ENCODE data around the gene KAZALD1.

Gene KAZALD1

DNA sequence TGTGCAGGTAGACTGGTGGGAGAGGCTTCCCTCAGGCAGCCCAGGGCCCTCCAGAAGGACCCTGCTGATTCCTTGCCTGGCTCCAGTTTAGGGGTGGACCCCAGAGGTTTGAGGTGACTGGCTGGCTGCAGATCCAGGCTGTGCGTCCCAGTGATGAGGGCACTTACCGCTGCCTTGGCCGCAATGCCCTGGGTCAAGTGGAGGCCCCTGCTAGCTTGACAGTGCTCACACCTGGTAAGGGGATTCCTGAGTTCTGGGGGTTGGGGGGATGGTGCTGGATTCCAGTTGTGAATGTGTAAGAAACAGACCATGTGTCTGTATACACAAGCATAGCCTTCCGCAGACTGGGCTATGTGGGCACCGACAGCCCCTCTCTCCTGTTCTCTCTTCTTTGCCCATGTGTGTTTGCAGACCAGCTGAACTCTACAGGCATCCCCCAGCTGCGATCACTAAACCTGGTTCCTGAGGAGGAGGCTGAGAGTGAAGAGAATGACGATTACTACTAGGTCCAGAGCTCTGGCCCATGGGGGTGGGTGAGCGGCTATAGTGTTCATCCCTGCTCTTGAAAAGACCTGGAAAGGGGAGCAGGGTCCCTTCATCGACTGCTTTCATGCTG lies 2.7 kb downstream of the KAZALD1 start:
- in situ Hi-C loops (cut with MboI; ENCODE audit: low sequenced_read_pairs), result no loop called here

DNA sequence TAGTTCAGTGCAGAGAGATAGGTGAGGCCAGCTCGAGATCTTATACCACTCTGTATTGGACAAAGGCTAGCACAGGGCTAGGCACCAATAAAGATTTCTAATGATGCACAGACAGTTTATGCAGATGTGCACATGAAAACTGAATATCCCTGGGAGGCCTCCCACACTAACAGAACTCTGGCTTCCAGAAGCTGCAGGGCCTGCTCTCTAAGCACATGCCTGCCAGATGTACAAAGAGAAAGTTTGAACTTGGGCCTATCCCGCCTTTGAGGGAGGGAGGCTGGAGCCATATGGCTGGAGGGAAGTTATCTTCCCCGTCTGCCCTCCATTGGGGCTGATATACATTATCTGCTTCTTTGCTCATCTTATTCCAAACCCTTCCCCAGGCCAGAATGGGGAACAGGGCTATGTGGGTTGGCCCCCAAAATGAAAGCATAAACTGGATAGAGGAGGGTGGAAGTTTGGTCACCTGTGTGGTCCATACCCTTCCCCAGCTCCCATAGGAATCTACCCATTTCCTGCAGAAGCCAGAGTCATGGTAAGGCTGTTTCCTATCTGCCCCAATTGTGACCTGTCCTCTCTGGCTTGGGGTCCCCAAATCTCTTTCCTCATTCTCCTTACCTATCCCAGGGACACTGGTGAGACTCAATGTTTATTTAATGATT lies 3.8 kb downstream of the KAZALD1 start:
- in situ Hi-C loops (cut with MboI; ENCODE audit: low sequenced_read_pairs), result no loop called here

GRCh38 chr10:101066146-101066895 lies 4.5 kb downstream of the KAZALD1 start:
- in situ Hi-C loops (cut with MboI; ENCODE audit: low sequenced_read_pairs), result no loop called here

GRCh38 chr10:101066896-101067355 lies 5.1 kb downstream of the KAZALD1 start:
- in situ Hi-C loops (cut with MboI; ENCODE audit: low sequenced_read_pairs), result no loop called here

- in situ Hi-C loops (cut with MboI; ENCODE audit: low sequenced_read_pairs), result no loop called here
Observed at GRCh38 chr10:101067356-101068083, 5.7 kb downstream of the KAZALD1 start.

DNA sequence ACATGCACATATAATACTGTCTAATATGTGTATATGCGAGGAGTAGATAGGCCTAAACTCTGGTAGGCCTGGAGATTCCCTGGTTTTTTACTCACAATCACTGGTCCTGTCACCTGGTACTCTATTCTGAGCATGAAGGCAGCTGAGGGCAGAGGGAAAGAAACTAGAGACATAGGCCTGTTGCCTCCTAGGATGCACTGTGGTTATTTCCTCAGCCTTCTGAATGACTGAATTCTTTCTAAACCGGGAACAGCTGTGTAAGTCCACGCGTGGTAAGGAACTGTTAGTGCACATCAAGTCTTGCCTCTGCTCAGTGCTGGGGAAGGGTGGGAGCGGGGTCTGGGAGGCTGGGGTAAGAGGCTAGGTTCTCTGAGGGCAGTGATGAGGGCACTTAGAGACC lies 7.7 kb downstream of the KAZALD1 start:
- in situ Hi-C loops (cut with MboI; ENCODE audit: low sequenced_read_pairs), result no loop called here

GRCh38 chr10:101070098-101070497 lies 8.3 kb downstream of the KAZALD1 start:
- in situ Hi-C loops (cut with MboI; ENCODE audit: low sequenced_read_pairs), result no loop called here

- in situ Hi-C loops (cut with MboI; ENCODE audit: low sequenced_read_pairs), result no loop called here
Observed at GRCh38 chr10:101071267-101071884, 9.6 kb downstream of the KAZALD1 start.

- in situ Hi-C loops (cut with MboI; ENCODE audit: low sequenced_read_pairs), result no loop called here
Observed at GRCh38 chr10:101071885-101072433, 10.2 kb downstream of the KAZALD1 start.

DNA sequence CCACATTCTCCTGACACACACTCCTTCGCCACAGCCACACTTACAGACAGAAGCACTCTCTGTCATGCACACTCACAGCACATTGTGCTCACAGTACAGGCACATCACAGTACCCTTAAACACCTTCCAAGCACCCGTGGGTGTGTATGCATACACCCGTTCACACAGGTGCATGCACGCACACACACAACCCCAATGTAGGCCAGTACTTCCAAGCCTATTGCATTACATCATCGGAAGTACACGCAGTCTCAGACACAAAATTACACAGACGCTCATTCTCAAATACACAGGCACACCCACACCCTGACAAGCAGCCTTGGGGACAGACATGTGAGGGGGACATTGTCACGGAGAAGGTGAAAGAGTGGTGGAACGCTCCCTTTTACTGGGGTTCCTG lies 11.1 kb downstream of the KAZALD1 start:
- in situ Hi-C loops (cut with MboI; ENCODE audit: low sequenced_read_pairs), result no loop called here

- in situ Hi-C loops (cut with MboI; ENCODE audit: low sequenced_read_pairs), result no loop called here
Observed at GRCh38 chr10:101073631-101074030, 11.8 kb downstream of the KAZALD1 start.

DNA sequence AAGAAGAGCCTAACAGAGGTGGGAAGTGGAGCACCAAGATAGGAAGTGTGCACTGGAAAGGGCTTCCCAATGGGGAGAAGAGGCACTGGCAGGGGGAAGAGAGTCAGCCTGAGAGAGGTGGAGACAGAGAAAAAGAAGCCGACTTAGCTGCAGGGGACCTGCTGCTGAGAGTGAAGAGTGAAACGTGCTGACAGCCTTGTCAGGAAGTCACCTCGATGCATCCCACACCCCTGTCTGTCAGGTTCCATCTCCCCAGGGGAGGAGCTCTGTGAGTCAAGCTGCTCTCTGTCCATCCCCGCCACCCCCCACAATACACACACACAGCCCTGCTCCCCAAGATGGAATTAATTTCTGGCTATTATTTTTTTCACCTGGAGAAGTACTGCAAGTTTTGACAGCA lies 14.0 kb downstream of the KAZALD1 start:
- in situ Hi-C loops (cut with MboI; ENCODE audit: low sequenced_read_pairs), result no loop called here

DNA sequence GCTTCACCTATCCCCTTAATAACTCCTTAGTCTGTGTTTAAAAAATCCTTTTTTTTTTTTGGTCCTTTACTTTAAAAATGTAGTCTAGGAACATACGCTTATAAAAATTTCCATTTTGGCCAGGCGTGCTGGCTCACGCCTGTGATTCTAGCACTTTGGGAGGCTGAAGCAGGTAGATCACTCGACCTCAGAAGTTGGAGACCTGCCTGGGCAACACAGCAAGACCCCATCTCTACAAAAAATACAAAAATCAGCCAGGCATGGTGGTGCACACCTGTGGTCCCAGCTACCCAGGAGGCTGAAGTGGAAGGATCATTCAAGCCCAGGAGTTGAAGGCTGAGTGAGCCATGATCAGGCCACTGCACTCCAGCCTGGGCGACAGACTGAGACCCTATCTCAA lies 14.8 kb downstream of the KAZALD1 start:
- in situ Hi-C loops (cut with MboI; ENCODE audit: low sequenced_read_pairs), result no loop called here

GRCh38 chr10:101079874-101080273 lies 18.1 kb downstream of the KAZALD1 start:
- in situ Hi-C loops (cut with MboI; ENCODE audit: low sequenced_read_pairs), result no loop called here

GRCh38 chr10:101080933-101081931 lies 19.4 kb downstream of the KAZALD1 start:
- in situ Hi-C loops (cut with MboI; ENCODE audit: low sequenced_read_pairs), result no loop called here

DNA sequence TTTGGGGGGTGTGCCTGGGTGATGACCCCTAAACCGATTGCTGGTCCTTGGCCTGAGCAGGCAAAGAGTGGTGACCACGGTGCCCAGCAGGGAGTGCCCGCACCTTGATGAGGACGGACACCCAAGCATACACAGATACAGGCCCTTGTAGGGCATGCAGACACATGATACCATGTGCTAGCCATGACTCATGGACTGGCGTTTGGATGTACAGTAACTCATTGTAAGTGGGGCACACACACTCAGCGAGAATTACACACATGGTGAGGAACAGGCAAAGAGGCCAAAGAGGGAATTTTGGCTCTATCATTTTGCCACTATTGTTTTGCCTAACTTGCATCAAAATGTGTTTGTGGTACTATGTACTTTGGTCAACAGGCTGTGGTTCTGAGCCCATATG lies 24.1 kb downstream of the KAZALD1 start:
- in situ Hi-C loops (cut with MboI; ENCODE audit: low sequenced_read_pairs), result no loop called here

GRCh38 chr10:101087376-101087775 lies 25.6 kb downstream of the KAZALD1 start:
- in situ Hi-C loops (cut with MboI; ENCODE audit: low sequenced_read_pairs), result no loop called here

DNA sequence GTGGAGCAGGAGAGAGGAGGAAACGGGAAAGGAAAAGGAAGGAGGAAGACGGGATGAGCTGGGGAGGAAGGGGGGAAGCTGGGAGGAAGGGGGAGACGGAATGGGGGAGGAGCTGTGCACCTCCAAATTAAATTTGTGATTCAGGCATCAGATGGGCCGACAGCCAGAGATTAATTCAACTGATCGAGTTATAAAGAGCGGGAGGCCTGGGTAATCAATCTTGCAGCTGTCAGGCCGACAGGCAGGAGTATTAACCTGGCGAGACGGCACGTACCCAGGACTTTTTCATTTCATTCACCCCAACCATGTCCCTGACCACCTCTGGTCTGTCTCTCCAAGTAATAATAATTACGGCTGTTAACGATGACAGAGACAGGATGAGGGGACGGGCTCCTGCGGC lies 26.2 kb downstream of the KAZALD1 start:
- in situ Hi-C loops (cut with MboI; ENCODE audit: low sequenced_read_pairs), result no loop called here

GRCh38 chr10:101089520-101090299 lies 27.9 kb downstream of the KAZALD1 start:
- in situ Hi-C loops (cut with MboI; ENCODE audit: low sequenced_read_pairs), result no loop called here

Data from HL-60/S4 (cell line).